ENCODE results near the gene ALDH7A1. TPM values are rescaled to one million over a fixed set of nuclear protein-coding genes. Genes with fewer than 3 reads are reported as not detected.

Gene ALDH7A1
- total RNA-seq, 4 donors from 2014 or later = 2.7 to 6.3 (median 4.7) TPM

DNA sequence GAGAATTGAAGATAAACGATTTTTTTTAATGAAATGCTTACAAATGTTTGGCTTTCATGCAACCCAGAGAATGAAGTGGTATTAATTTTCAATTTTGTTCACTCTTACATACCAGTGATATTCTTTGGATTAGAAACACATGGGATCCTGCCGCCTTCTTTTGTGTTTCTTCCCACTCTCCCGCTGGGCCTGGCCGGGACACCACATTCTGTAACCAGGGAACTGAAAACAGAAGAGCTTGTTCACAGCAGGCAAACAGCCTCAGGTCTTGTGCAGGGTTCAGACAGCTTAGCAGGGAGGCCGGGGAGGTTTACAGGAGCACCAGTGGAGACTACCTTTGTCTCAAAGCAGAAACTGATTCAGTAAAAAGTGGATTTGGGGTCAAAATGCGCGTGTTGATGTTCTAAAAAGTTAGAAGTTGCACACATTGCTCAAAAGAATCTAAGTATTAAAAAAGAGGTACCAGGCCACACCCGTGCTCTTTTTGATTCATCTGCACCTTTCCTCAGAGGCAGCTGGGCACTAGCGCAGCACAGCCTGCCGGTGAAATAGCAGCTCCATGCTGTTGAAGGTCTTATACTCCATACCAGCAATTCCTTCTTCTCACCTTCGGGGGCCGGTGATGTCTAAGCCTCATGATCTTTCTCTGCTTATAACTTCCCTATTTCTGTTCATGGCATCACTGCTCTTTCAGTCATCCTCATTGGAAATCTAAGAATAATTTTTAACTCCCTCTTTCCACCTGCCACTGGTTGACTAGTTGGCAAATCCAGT, 104.7 kb downstream of the ALDH7A1 start:
- no peaks in the 10 kb centered on the region for H3K4me1 ChIP-seq
- no peak for TF ChIP-seq POLR2A (IDR thresholded peaks at IDR 0.05)
- TF ChIP-seq, protein P1, sequence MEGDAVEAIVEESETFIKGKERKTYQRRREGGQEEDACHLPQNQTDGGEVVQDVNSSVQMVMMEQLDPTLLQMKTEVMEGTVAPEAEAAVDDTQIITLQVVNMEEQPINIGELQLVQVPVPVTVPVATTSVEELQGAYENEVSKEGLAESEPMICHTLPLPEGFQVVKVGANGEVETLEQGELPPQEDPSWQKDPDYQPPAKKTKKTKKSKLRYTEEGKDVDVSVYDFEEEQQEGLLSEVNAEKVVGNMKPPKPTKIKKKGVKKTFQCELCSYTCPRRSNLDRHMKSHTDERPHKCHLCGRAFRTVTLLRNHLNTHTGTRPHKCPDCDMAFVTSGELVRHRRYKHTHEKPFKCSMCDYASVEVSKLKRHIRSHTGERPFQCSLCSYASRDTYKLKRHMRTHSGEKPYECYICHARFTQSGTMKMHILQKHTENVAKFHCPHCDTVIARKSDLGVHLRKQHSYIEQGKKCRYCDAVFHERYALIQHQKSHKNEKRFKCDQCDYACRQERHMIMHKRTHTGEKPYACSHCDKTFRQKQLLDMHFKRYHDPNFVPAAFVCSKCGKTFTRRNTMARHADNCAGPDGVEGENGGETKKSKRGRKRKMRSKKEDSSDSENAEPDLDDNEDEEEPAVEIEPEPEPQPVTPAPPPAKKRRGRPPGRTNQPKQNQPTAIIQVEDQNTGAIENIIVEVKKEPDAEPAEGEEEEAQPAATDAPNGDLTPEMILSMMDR (IDR thresholded peaks at IDR 0.05 in 4 of 5, conservative IDR thresholded peaks at IDR 0.05 in 1 of 5) = no peak
- H3K9me3 ChIP-seq = no peaks in the 10 kb centered on the region
- no peaks in the 10 kb centered on the region for H3K27me3 ChIP-seq
- no peak overlapping the region for H3K4me3 ChIP-seq
- DNase-seq (no peak), ATAC-seq (no peak)
- H3K36me3 ChIP-seq = peaks cover 0 to 38% of the 10 kb centered on the region in 2 donors
- intact Hi-C loops (cut with DNase I; ENCODE audit: low total_unique reads) (no loop called here), in situ Hi-C loops (cut with MboI; ENCODE audit: low sequenced_read_pairs in 4 of 4) (no loop called here)
- no peak overlapping the region for H3K27ac ChIP-seq

DNA sequence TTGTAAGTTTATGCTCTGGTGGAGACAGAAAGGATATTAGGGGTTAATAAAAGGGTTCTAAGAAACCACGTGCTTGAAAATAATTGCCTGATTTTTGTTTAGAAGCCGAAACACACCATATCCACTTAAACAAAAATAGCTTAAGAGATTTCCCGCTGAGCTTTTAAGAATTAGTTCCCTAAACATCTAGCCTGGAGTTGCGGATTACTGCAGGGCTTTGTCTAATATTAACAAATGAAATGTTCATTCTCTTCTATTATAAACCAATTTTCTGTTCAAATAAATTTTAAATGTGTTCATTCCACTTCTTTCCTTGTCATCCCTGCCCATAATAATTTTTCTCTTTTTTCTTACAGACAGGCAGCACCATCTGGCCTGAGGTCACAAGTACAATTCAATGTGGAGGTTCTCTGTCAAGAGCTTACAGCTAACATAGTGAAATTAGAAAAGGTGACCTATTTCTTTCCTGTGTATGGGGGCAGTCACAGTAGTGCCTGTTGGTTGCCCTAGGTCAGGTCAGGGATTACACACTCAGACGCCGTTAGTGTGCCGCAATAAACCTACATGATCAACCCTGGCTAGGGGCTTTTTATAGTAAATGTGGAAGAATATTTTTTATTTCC, 106.5 kb downstream of the ALDH7A1 start:
- TF ChIP-seq POLR2A (IDR thresholded peaks at IDR 0.05) = no peak
- TF ChIP-seq, protein P1 (IDR thresholded peaks at IDR 0.05 in 4 of 5, conservative IDR thresholded peaks at IDR 0.05 in 1 of 5) = no peak
- H3K36me3 ChIP-seq = peaks cover 0 to 41% of the 10 kb centered on the region in 2 donors
- no peaks in the 10 kb centered on the region for H3K9me3 ChIP-seq
- H3K4me3 ChIP-seq = no peak overlapping the region
- intact Hi-C loops (cut with DNase I; ENCODE audit: low total_unique reads) = no loop called here
- in situ Hi-C loops (cut with MboI; ENCODE audit: low sequenced_read_pairs in 4 of 4) = no loop called here
- H3K27me3 ChIP-seq = no peaks in the 10 kb centered on the region
- peak overlapping the region in 1 of 4 donors; percentile 18 for H3K27ac ChIP-seq
- DNase-seq = no peak
- peaks cover 0 to 2% of the 10 kb centered on the region in 2 donors for H3K4me1 ChIP-seq
- no peak for ATAC-seq

DNA sequence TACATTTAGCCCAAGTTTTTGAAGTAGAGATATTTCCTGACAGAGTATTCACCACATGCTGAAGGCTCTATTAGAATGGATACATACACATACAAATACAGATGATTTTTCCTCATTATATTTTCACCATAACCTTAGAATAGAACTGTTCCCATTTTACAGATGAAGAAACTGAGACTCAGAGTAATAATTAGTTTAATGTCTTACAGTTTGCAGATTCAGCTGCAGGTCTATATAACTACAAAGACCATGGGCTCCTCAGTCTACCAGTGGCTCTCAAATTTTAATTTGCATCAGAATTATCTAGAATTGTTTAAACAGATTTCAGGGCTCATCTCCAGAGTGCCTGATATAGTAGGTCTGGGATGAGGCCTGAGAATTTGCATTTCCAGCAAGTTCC, 107.4 kb downstream of the ALDH7A1 start:
- H3K4me1 ChIP-seq = peaks cover 0 to 9% of the 10 kb centered on the region in 2 donors
- TF ChIP-seq, protein P1 (IDR thresholded peaks at IDR 0.05 in 4 of 5, conservative IDR thresholded peaks at IDR 0.05 in 1 of 5) = no peak
- H3K27ac ChIP-seq = no peak overlapping the region
- H3K36me3 ChIP-seq = peaks cover 0 to 41% of the 10 kb centered on the region in 2 donors
- in situ Hi-C loops (cut with MboI; ENCODE audit: low sequenced_read_pairs in 4 of 4) (no loop called here), intact Hi-C loops (cut with DNase I; ENCODE audit: low total_unique reads) (no loop called here)
- H3K27me3 ChIP-seq = no peaks in the 10 kb centered on the region
- H3K9me3 ChIP-seq = no peaks in the 10 kb centered on the region
- ATAC-seq (no peak), DNase-seq (no peak)
- no peak overlapping the region for H3K4me3 ChIP-seq

DNA sequence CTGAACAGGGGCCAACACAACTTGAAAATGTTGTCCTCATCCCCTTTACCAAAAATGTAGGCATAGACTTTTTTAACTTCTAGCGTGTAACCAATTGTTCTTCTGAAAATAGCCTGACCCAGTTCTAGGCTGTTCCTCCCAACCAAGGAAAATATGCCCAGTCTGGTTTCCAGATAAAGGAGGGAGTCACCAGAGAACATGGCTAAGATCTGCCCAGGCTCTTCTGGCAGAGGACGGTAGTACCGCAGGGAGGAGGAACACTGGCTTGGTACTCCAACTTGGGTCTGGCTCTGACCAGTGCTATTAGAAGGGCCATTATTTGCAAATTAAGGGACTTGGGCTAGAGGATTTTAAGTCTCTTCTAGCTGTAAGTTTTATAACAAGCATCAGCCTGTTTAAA, 108.7 kb downstream of the ALDH7A1 start:
- H3K9me3 ChIP-seq = no peaks in the 10 kb centered on the region
- H3K27me3 ChIP-seq = no peaks in the 10 kb centered on the region
- no peak for ATAC-seq
- peaks cover 0 to 9% of the 10 kb centered on the region in 2 donors for H3K4me1 ChIP-seq
- in situ Hi-C loops (cut with MboI; ENCODE audit: low sequenced_read_pairs in 4 of 4) = no loop called here
- peaks cover 0 to 41% of the 10 kb centered on the region in 2 donors for H3K36me3 ChIP-seq
- H3K27ac ChIP-seq = peak overlapping the region in 1 of 4 donors; percentile 11
- TF ChIP-seq POLR2A (IDR thresholded peaks at IDR 0.05) = no peak
- TF ChIP-seq, protein P1 (IDR thresholded peaks at IDR 0.05 in 4 of 5, conservative IDR thresholded peaks at IDR 0.05 in 1 of 5) = no peak
- intact Hi-C loops (cut with DNase I; ENCODE audit: low total_unique reads) = no loop called here
- no peak overlapping the region for H3K4me3 ChIP-seq
- no peak for DNase-seq
